PFSK-1 (cell line): ENCODE results near the gene THEMIS.

Experiments
- FOXP2 ChIP-seq: optimal IDR thresholded peaks from 2 replicates; pipeline ENCODE3; 2011; ENCODE audit warnings: borderline replicate concordance, control low read depth, inconsistent platforms; ENCODE audit not compliant: insufficient read depth; ENCODE audit errors: extremely low read length, extremely low read depth
- POLR2AphosphoS5 ChIP-seq: IDR thresholded peaks from 2 replicates; pipeline ENCODE4 v1.6.1; 2012; ENCODE audit warnings: low read depth, mild to moderate bottlenecking, control low read depth, low read length, moderate library complexity
- REST ChIP-seq, 2 experiments: IDR thresholded peaks; 2 replicates each; pipeline versions ENCODE4 v1.6.1 to v1.8.0; 2011 to 2012; ENCODE audit warnings: low read depth in 2 of 2, low read length in 2 of 2, control low read depth in 1 of 2, inconsistent platforms in 1 of 2, mild to moderate bottlenecking in 1 of 2, moderate library complexity in 1 of 2; ENCODE audit not compliant: insufficient read depth in 1 of 2
- SIN3A ChIP-seq: IDR thresholded peaks from 2 replicates; pipeline ENCODE4 v1.6.1; 2012; ENCODE audit warnings: mild to moderate bottlenecking, low read length, moderate library complexity, borderline replicate concordance; ENCODE audit not compliant: insufficient read depth
- TAF1 ChIP-seq: IDR thresholded peaks from 2 replicates; pipeline ENCODE4 v1.6.1; 2012; ENCODE audit warnings: low read length, control low read depth, borderline replicate concordance; ENCODE audit not compliant: insufficient read depth

The THEMIS gene

GRCh38 chr6:127844529-127844928 lies 56.3 kb downstream of the THEMIS start:
- TF ChIP-seq POLR2AphosphoS5 (no peak), TAF1 (no peak), SIN3A (no peak), REST (IDR thresholded peaks at IDR 0.05; ENCODE audit: insufficient read depth in 1 of 2, low read depth in 2 of 2, low read length in 2 of 2) (no peak), FOXP2 (no peak)

- TF ChIP-seq TAF1 (no peak), FOXP2 (no peak), REST (IDR thresholded peaks at IDR 0.05; ENCODE audit: insufficient read depth in 1 of 2, low read depth in 2 of 2, low read length in 2 of 2) (no peak), POLR2AphosphoS5 (no peak)
Observed at GRCh38 chr6:127843582-127843981, 57.3 kb downstream of the THEMIS start.

GRCh38 chr6:127842562-127842961 lies 58.3 kb downstream of the THEMIS start:
- TF ChIP-seq REST (IDR thresholded peaks at IDR 0.05; ENCODE audit: insufficient read depth in 1 of 2, low read depth in 2 of 2, low read length in 2 of 2) (no peak), TAF1 (no peak), SIN3A (no peak), FOXP2 (no peak), POLR2AphosphoS5 (no peak)

GRCh38 chr6:127841811-127842210 lies 59.0 kb downstream of the THEMIS start:
- TF ChIP-seq TAF1 (no peak), REST (IDR thresholded peaks at IDR 0.05; ENCODE audit: insufficient read depth in 1 of 2, low read depth in 2 of 2, low read length in 2 of 2) (no peak), SIN3A (no peak), POLR2AphosphoS5 (no peak), FOXP2 (no peak)

GRCh38 chr6:127834136-127834535 lies 66.7 kb downstream of the THEMIS start:
- TF ChIP-seq POLR2AphosphoS5: no peak
